Gastroesophageal sphincter (tissue), 4 donors: ENCODE measurements around the gene SMURF1. TPM values are rescaled to one million over a fixed set of nuclear protein-coding genes. Genes with fewer than 3 reads are reported as not detected.

ENCODE experiments used
- ATAC-seq: fragments of 150-250 bp; one replicate; pipeline ENCODE4 v1.9.1; 2016; ENCODE audit warnings: mild to moderate bottlenecking, moderate library complexity
- H3K27ac ChIP-seq, 4 donors: fragments of 200-600 bp; sonication (generic) in 3 of 4; 1 replicate in 3 of 4; 2 replicates in 1 of 4; pipeline ENCODE4 v1.5.1; 2016 to 2019
- H3K27me3 ChIP-seq: fragments of 200-600 bp; sonication (generic); one replicate; pipeline ENCODE4 v1.5.1; 2019
- H3K36me3 ChIP-seq, 2 donors: fragments of 200-600 bp; sonication (generic); one replicate each; pipeline ENCODE4 v1.5.1; 2019; ENCODE audit warnings: control low read depth in 1 of 2
- H3K4me1 ChIP-seq, 3 donors: fragments of 200-600 bp; sonication (generic); 1 replicate in 2 of 3; 2 replicates in 1 of 3; pipeline ENCODE4 v1.5.1; 2016 to 2019; ENCODE audit warnings: control low read depth in 2 of 3
- H3K4me3 ChIP-seq, 2 donors: fragments of 200-600 bp; sonication (generic); one replicate each; pipeline ENCODE4 v1.5.1; 2019; ENCODE audit warnings: mild to moderate bottlenecking in 1 of 2, moderate library complexity in 1 of 2
- H3K9me3 ChIP-seq, 3 donors: fragments of 200-600 bp; sonication (generic); one replicate each; pipeline ENCODE4 v1.5.1; 2017 to 2019; ENCODE audit warnings: control low read depth in 2 of 3
- EP300 ChIP-seq: sonication (generic); formaldehyde crosslinking; IDR thresholded peaks from one replicate; pipeline ENCODE4 v1.6.1; 2017; ENCODE audit warnings: antibody characterized with exemption, mild to moderate bottlenecking
- POLR2A ChIP-seq, 2 donors: fragments of 450-650 bp; IDR thresholded peaks; one replicate each; pipeline ENCODE4 v1.6.1; 2017; ENCODE audit warnings: antibody characterized with exemption in 2 of 2, mild to moderate bottlenecking in 2 of 2, moderate library complexity in 1 of 2
- POLR2AphosphoS5 ChIP-seq: sonication (generic); formaldehyde crosslinking; IDR thresholded peaks from one replicate; pipeline ENCODE4 v1.6.1; 2017; ENCODE audit warnings: antibody characterized with exemption
- WGBS, 2 donors: methylation state at CpG; one replicate each; pipeline ENCODE4 v1.1.5; 2018; ENCODE audit warnings: low coverage in 1 of 2; 5-methylcytosine and 5-hydroxymethylcytosine counted together
- total RNA-seq, 4 donors: library from RNA; depleted of rRNA; stranded (reverse); fragments of >200 nt; gene quantifications; one replicate each; pipeline ENCODE4 v1.1.0, GENCODE V29; 2016
- TF ChIP-seq, protein P1 (sequence below), 4 experiments: fragments of 200-600 bp in 2 of 4; fragments of 450-650 bp in 2 of 4; sonication (generic) in 1 of 4; IDR thresholded peaks; one replicate each; pipeline ENCODE4 v1.5.1; 2017 to 2019; ENCODE audit warnings: antibody characterized with exemption in 4 of 4, mild to moderate bottlenecking in 2 of 4, moderate library complexity in 2 of 4

The SMURF1 gene
- total RNA-seq, 4 donors from 2014 or later, result 20.1 to 26.2 (median 21.9) TPM

DNA sequence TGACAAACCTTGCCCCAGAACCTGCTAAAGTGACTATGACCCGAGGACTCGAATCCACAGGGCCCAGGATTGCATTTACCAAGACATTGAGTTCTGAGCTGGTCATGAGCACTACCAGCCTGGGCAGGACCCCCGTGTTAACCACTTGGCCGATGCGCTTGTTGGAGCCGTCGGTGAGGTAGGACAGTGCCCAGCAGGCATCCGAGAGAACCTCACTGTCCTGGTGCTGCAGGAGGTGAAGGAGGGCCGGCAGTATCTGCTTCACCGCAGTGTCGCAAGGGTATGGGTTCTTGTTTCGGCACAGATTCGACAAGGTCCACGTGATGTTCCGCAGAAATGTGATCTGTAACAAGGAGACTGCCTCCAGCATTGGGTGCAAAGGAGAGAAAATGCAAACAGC lies 44.3 kb upstream of the SMURF1 start:
- Histone ChIP-seq H3K36me3 (no peaks in the 10 kb centered on the region), H3K27me3 (peaks cover 3% of the 10 kb centered on the region), H3K9me3 (no peaks in the 10 kb centered on the region), H3K4me3 (no peak overlapping the region), H3K4me1 (no peaks in the 10 kb centered on the region), H3K27ac (no peak overlapping the region)
- ATAC-seq, result no peak
- TF ChIP-seq POLR2A (IDR thresholded peaks at IDR 0.05), result no peak
- TF ChIP-seq POLR2AphosphoS5, result no peak
- no peak for TF ChIP-seq EP300
- TF ChIP-seq, protein P1, sequence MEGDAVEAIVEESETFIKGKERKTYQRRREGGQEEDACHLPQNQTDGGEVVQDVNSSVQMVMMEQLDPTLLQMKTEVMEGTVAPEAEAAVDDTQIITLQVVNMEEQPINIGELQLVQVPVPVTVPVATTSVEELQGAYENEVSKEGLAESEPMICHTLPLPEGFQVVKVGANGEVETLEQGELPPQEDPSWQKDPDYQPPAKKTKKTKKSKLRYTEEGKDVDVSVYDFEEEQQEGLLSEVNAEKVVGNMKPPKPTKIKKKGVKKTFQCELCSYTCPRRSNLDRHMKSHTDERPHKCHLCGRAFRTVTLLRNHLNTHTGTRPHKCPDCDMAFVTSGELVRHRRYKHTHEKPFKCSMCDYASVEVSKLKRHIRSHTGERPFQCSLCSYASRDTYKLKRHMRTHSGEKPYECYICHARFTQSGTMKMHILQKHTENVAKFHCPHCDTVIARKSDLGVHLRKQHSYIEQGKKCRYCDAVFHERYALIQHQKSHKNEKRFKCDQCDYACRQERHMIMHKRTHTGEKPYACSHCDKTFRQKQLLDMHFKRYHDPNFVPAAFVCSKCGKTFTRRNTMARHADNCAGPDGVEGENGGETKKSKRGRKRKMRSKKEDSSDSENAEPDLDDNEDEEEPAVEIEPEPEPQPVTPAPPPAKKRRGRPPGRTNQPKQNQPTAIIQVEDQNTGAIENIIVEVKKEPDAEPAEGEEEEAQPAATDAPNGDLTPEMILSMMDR (IDR thresholded peaks at IDR 0.05), result no peak
- 91 to 93% methylated on average over 11 to 14 of the region's 15 CpGs for WGBS, 2 donors

DNA sequence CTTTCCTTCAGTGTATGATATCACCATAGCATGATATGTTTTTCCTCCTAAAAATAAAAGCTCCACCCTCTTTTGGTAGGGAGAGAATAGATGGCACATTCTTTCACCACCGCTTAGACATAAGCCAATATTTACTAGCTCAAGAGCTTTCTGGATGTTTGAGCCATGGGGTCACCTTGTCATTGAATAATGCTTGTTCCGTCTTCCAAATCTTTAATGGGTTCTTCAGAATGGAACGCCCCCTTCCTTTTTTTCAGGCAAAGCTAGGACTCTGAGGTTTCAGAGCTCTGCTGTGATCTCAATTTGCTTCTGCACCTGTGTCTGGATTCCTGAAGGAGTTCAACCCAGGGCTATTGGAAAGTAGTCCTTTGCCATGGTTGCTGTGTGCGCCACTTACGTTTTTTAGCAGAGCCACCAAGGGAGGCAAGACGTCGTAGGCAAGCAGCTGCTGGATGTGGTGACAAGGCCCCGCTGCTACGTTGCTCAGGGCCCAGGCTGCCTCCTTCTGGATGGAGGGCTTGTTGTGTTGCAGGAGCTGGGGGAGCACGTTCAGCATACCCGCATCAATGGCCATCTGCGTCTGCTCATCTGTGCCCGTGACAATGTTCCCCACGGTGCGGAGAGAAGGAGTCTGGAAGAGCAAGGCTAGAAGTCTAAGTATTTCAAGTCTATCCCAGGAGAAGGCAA lies 40.8 kb upstream of the SMURF1 start:
- no peaks in the 10 kb centered on the region for H3K36me3 ChIP-seq
- WGBS, 2 donors, result 55 to 81% methylated on average over 5 to 12 of the region's 15 CpGs
- H3K27ac ChIP-seq, result no peak overlapping the region
- ATAC-seq, result no peak
- no peaks in the 10 kb centered on the region for H3K9me3 ChIP-seq
- no peaks in the 10 kb centered on the region for H3K27me3 ChIP-seq
- H3K4me1 ChIP-seq, result no peaks in the 10 kb centered on the region
- H3K4me3 ChIP-seq, result no peak overlapping the region
- TF ChIP-seq, protein P1 (IDR thresholded peaks at IDR 0.05), result no peak
- TF ChIP-seq POLR2AphosphoS5 (no peak), POLR2A (IDR thresholded peaks at IDR 0.05) (no peak)

- Histone ChIP-seq H3K9me3 (no peaks in the 10 kb centered on the region), H3K27me3 (no peaks in the 10 kb centered on the region), H3K36me3 (no peaks in the 10 kb centered on the region), H3K27ac (no peak overlapping the region), H3K4me3 (no peak overlapping the region), H3K4me1 (no peaks in the 10 kb centered on the region)
- TF ChIP-seq POLR2A (IDR thresholded peaks at IDR 0.05) (no peak), EP300 (no peak), POLR2AphosphoS5 (no peak)
- TF ChIP-seq, protein P1 (IDR thresholded peaks at IDR 0.05), result no peak
- ATAC-seq, result no peak
- WGBS, 2 donors, result 75 to 77% methylated on average over 5 to 12 of the region's 12 CpGs
Observed at GRCh38 chr7:99180067-99180650, 36.3 kb upstream of the SMURF1 start.

- Histone ChIP-seq H3K4me3 (no peak overlapping the region), H3K27ac (no peak overlapping the region), H3K4me1 (no peaks in the 10 kb centered on the region), H3K9me3 (no peaks in the 10 kb centered on the region), H3K36me3 (no peaks in the 10 kb centered on the region), H3K27me3 (no peaks in the 10 kb centered on the region)
- TF ChIP-seq EP300, result no peak
- TF ChIP-seq POLR2A (IDR thresholded peaks at IDR 0.05), result no peak
- no peak for TF ChIP-seq POLR2AphosphoS5
- TF ChIP-seq, protein P1 (IDR thresholded peaks at IDR 0.05), result no peak
- 78 to 100% methylated on average over 1 to 7 of the region's 10 CpGs for WGBS, 2 donors
- ATAC-seq, result no peak
Observed at GRCh38 chr7:99177165-99177564, 33.3 kb upstream of the SMURF1 start.

DNA sequence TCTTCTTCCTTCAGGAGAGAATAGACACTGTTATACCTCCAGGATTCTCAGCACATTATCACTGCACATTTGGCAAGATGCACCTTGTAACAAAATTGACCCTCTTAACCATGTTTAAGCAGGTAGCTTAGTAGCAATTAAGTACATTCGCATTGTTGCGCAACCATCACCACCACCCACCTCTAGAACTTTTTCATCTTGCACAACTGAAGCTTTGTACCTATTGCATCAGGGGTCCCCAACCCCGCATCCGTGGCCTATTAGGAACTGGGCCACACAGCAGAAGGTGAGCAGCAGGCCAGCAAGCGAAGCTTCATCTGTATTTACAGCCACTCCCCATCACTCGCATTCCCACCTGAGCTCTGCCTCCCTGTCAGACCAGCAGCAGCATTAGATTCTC lies 29.9 kb upstream of the SMURF1 start:
- TF ChIP-seq, protein P1 (IDR thresholded peaks at IDR 0.05), result no peak
- no peak for TF ChIP-seq POLR2AphosphoS5
- ATAC-seq, result no peak
- Histone ChIP-seq H3K27ac (no peak overlapping the region), H3K27me3 (no peaks in the 10 kb centered on the region), H3K4me3 (no peak overlapping the region), H3K36me3 (no peaks in the 10 kb centered on the region), H3K4me1 (no peaks in the 10 kb centered on the region), H3K9me3 (no peaks in the 10 kb centered on the region)
- 90 to 92% methylated on average over 3 to 6 of the region's 6 CpGs for WGBS, 2 donors
